ENCODE measurements around the gene SZT2. TPM values are rescaled to one million over a fixed set of nuclear protein-coding genes. Genes with fewer than 3 reads are reported as not detected.
A peak's percentile ranks its signal among the peaks of the same experiment; 100 is the strongest.
"Not testable (repeated sequence)": the region's sequence is repeated elsewhere in the genome, so short reads cannot be mapped to it uniquely, and the experiment has no call there.

The SZT2 gene
- total RNA-seq, 1 experiment from 2014 or later, result 65.3 TPM

GRCh38 chr1:43367904-43368645 lies 21.6 kb upstream of the SZT2 start, which contains the start of gene ELOVL1:
TSS of gene ELOVL1 (minus strand) at chr1:43368011. CDS start at chr1:43365609, 2,402 bp downstream.
- Mint-ChIP-seq H3K4me3 (ENCODE audit: unreplicated experiment) (peak within 1 kb of the TSS; percentile 87), H3K27me3 (ENCODE audit: insufficient read depth, unreplicated experiment) (no peaks in the 10 kb centered on the region), H3K36me3 (ENCODE audit: insufficient read depth, unreplicated experiment) (peaks cover 18% of the 10 kb centered on the region), H3K27ac (ENCODE audit: low read depth, unreplicated experiment) (peak within 1 kb of the TSS; percentile 84), H3K9me3 (ENCODE audit: unreplicated experiment) (no peaks in the 10 kb centered on the region), H3K4me1 (ENCODE audit: insufficient read depth, unreplicated experiment) (peaks cover 33% of the 10 kb centered on the region)
- TF ChIP-seq, protein P1, sequence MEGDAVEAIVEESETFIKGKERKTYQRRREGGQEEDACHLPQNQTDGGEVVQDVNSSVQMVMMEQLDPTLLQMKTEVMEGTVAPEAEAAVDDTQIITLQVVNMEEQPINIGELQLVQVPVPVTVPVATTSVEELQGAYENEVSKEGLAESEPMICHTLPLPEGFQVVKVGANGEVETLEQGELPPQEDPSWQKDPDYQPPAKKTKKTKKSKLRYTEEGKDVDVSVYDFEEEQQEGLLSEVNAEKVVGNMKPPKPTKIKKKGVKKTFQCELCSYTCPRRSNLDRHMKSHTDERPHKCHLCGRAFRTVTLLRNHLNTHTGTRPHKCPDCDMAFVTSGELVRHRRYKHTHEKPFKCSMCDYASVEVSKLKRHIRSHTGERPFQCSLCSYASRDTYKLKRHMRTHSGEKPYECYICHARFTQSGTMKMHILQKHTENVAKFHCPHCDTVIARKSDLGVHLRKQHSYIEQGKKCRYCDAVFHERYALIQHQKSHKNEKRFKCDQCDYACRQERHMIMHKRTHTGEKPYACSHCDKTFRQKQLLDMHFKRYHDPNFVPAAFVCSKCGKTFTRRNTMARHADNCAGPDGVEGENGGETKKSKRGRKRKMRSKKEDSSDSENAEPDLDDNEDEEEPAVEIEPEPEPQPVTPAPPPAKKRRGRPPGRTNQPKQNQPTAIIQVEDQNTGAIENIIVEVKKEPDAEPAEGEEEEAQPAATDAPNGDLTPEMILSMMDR (IDR thresholded peaks at IDR 0.05; ENCODE audit: unreplicated experiment), result no peak
- intact Hi-C loops (cut with micrococcal nuclease), result loop anchor here (1.0 kb wide), 1 partner anchor 21 kb away; the partner anchor contains the start of genes MED8 and SZT2
- peak; percentile 85 for DNase-seq (ENCODE audit: unreplicated experiment)
- CTCF ChIA-PET, result interaction anchor here (0.6 to 1.3 kb wide), 8 partner anchors 9 to 297 kb away, joined by 3 to 8 read pairs (median 4); partner anchors contain the start of genes CDC20 and MED8
- BruUV-seq (replicated peaks), result TSS peak; percentile 81
- POLR2A ChIA-PET, result interaction anchor here (0.6 to 4.9 kb wide), 25 partner anchors 9 to 456 kb away, joined by 3 to 69 read pairs (median 4); partner anchors contain the start of genes C1orf210, CDC20, CFAP57 and EBNA1BP2

DNA sequence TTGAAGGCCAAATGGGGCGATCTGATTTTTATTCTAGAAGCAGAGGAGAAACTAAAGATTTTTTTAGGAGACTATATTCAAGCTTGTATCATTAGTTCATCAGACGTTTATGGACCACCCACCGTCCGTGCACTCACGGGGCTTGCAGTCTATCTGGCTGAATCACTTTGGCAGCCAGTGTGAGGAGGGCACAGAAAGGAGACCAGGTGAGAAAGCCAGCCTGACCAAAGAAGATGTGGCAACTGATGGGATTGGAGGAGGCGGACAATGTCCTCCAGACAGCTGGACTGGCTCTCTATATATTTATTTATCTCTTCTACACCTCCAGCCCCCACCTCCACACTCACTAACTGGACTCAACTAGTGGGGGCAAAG lies 21.1 kb upstream of the SZT2 start:
- DNase-seq (ENCODE audit: unreplicated experiment), result no peak
- no peaks in the 10 kb centered on the region for H3K9me3 Mint-ChIP-seq (ENCODE audit: unreplicated experiment)
- H3K4me1 Mint-ChIP-seq (ENCODE audit: insufficient read depth, unreplicated experiment), result peaks cover 33% of the 10 kb centered on the region
- H3K4me3 Mint-ChIP-seq (ENCODE audit: unreplicated experiment), result peak overlapping the region; percentile 87
- ChIA-PET CTCF (interaction anchor here (0.6 to 1.2 kb wide), 6 partner anchors 10 to 298 kb away, joined by 3 to 8 read pairs (median 4); partner anchors contain the start of gene CDC20), POLR2A (interaction anchor here (0.6 to 4.9 kb wide), 20 partner anchors 8 to 456 kb away, joined by 3 to 69 read pairs (median 6); partner anchors contain the start of genes C1orf210, CDC20, CFAP57 and EBNA1BP2)
- peaks cover 14% of the 10 kb centered on the region for H3K36me3 Mint-ChIP-seq (ENCODE audit: insufficient read depth, unreplicated experiment)
- intact Hi-C loops (cut with micrococcal nuclease), result loop anchor here (1.0 kb wide), 1 partner anchor 21 kb away; the partner anchor contains the start of genes MED8 and SZT2
- TF ChIP-seq, protein P1 (IDR thresholded peaks at IDR 0.05; ENCODE audit: unreplicated experiment), result no peak
- no TSS peak for BruUV-seq (replicated peaks)
- peak overlapping the region; percentile 84 for H3K27ac Mint-ChIP-seq (ENCODE audit: low read depth, unreplicated experiment)
- H3K27me3 Mint-ChIP-seq (ENCODE audit: insufficient read depth, unreplicated experiment), result no peaks in the 10 kb centered on the region

GRCh38 chr1:43369779-43370178 lies 19.9 kb upstream of the SZT2 start:
- BruUV-seq (replicated peaks), result not testable (repeated sequence)

DNA sequence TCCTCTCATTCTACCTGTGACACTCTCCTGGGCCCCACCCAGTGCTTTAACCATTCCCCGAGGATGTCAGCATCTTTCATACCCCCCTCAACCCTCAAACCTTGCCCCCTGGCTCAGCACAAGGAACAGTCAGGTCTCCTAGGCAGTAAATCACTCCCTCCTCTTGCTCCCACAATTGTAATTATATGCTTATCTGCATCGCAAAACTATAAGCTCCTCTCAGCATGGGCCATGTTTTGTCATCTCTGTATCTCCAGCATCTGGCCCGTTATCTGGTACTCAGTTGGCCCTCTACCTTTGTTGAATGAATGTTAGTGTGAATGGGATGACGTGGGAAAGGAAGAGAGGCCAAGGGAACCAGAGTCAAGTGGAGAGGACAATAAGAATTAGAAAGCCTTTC lies 19.1 kb upstream of the SZT2 start:
- no peak overlapping the region for H3K4me3 Mint-ChIP-seq (ENCODE audit: unreplicated experiment)
- POLR2A ChIA-PET, result interaction anchor here (1.3 kb wide), 1 partner anchor 144 kb away, joined by 4 read pairs; no protein-coding TSS in a partner anchor
- CTCF ChIA-PET, result interaction anchor here (1.0 to 1.8 kb wide), 2 partner anchors 12 to 20 kb away, joined by 3 to 6 read pairs; partner anchors contain the start of genes MED8 and SZT2

More at GRCh38 chr1:43369779-43370178, 19.9 kb upstream of the SZT2 start:
- H3K4me1 Mint-ChIP-seq (ENCODE audit: insufficient read depth, unreplicated experiment), result peaks cover 28% of the 10 kb centered on the region
- DNase-seq (ENCODE audit: unreplicated experiment); H3K27me3 Mint-ChIP-seq (ENCODE audit: insufficient read depth, unreplicated experiment); H3K36me3 Mint-ChIP-seq (ENCODE audit: insufficient read depth, unreplicated experiment); H3K27ac Mint-ChIP-seq (ENCODE audit: low read depth, unreplicated experiment); intact Hi-C loops (cut with micrococcal nuclease); H3K4me3 Mint-ChIP-seq (ENCODE audit: unreplicated experiment); H3K9me3 Mint-ChIP-seq (ENCODE audit: unreplicated experiment): not testable (repeated sequence)
- ChIA-PET POLR2A (interaction anchor here (1.3 to 4.9 kb wide), 2 partner anchors 19 to 143 kb away, joined by 4 to 69 read pairs; partner anchors contain the start of genes MED8 and SZT2), CTCF (interaction anchor here (0.7 to 1.0 kb wide), 2 partner anchors 13 to 139 kb away, joined by 3 read pairs; no protein-coding TSS in a partner anchor)

More for the DNA sequence above, 19.1 kb upstream of the SZT2 start:
- H3K36me3 Mint-ChIP-seq (ENCODE audit: insufficient read depth, unreplicated experiment), result peaks cover 7% of the 10 kb centered on the region
- H3K27ac Mint-ChIP-seq (ENCODE audit: low read depth, unreplicated experiment), result peak overlapping the region; percentile 24
- no peaks in the 10 kb centered on the region for H3K27me3 Mint-ChIP-seq (ENCODE audit: insufficient read depth, unreplicated experiment)
- BruUV-seq (replicated peaks), result no TSS peak
- TF ChIP-seq, protein P1 (IDR thresholded peaks at IDR 0.05; ENCODE audit: unreplicated experiment), result no peak
- no peaks in the 10 kb centered on the region for H3K9me3 Mint-ChIP-seq (ENCODE audit: unreplicated experiment)
- DNase-seq (ENCODE audit: unreplicated experiment), result no peak
- intact Hi-C loops (cut with micrococcal nuclease), result no loop called here
- H3K4me1 Mint-ChIP-seq (ENCODE audit: insufficient read depth, unreplicated experiment), result peaks cover 21% of the 10 kb centered on the region

Measured in MCF 10A (cell line).